GM11168 (cell line): ENCODE measurements around the gene PELI1.

Experiments
- in situ Hi-C: fragments of 300-500 bp; cut with MboI; formaldehyde crosslinking; loops from one replicate; pipeline ENCODE4 v1.12.0; 2022; ENCODE audit warnings: low sequenced_read_pairs; ENCODE audit not compliant: unreplicated experiment

Gene PELI1

GRCh38 chr2:64144057-64145013 is at the start of gene PELI1:
Gene PELI1 (minus strand): TSS chr2:64144420. CDS start chr2:64108310, 36,110 bp downstream.
- in situ Hi-C loops = no loop called here

DNA sequence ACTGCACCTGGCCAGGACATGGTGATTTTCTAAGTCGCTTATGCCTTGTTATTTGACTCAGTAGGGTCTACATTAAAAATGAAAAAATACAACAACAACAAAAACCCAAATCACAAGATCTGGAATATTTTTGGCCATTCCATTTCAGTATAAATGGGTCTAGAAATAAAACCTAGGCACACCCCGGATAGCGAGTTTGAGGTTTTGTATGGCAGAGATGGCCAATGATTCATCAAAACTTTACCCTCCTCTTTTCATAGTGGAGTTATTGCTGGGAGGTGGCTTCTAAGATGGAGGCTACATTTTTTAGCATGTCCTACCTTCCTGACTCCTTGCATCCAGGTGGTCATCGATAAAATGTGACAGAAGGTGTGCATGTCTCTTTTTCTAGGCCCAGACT is 49.3 kb upstream of the PELI1 start:
- in situ Hi-C loops = no loop called here

DNA sequence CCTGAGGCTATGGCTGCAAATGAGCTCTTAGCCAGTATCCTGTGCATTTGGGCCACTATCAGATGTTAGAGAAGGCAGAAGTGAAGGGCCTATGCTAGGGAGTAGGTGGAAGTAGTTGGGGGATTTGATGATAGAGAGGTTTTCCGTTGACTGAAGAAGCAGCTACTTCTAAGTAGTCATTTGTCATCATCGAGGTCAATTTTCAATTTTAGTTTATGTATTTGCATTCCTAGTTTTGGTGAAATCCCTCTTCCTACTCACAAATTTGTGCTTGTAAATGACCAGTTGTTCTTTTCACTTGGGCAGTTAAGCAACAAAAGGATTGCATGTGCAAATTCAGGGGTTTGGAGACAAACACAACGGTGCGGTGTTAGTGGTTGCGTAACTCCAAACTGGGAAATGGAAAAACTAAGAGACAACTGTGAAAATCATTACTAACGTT is 48.5 kb upstream of the PELI1 start:
- in situ Hi-C loops = no loop called here

- in situ Hi-C loops = no loop called here
Observed at GRCh38 chr2:64192125-64192479, 47.9 kb upstream of the PELI1 start.

GRCh38 chr2:64189586-64189985 is 45.4 kb upstream of the PELI1 start:
- in situ Hi-C loops = no loop called here

- in situ Hi-C loops = no loop called here
Observed at GRCh38 chr2:64189167-64189566, 44.9 kb upstream of the PELI1 start.

GRCh38 chr2:64186699-64187605 is 42.7 kb upstream of the PELI1 start:
- in situ Hi-C loops = no loop called here

- in situ Hi-C loops = no loop called here
Observed at GRCh38 chr2:64179582-64180321, 35.5 kb upstream of the PELI1 start.

GRCh38 chr2:64177315-64177714 is 33.1 kb upstream of the PELI1 start:
- in situ Hi-C loops = no loop called here

GRCh38 chr2:64175419-64176197 is 31.4 kb upstream of the PELI1 start:
- in situ Hi-C loops = no loop called here

- in situ Hi-C loops = no loop called here
Observed at GRCh38 chr2:64173156-64174135, 29.2 kb upstream of the PELI1 start.

GRCh38 chr2:64168756-64169155 is 24.5 kb upstream of the PELI1 start:
- in situ Hi-C loops = no loop called here

DNA sequence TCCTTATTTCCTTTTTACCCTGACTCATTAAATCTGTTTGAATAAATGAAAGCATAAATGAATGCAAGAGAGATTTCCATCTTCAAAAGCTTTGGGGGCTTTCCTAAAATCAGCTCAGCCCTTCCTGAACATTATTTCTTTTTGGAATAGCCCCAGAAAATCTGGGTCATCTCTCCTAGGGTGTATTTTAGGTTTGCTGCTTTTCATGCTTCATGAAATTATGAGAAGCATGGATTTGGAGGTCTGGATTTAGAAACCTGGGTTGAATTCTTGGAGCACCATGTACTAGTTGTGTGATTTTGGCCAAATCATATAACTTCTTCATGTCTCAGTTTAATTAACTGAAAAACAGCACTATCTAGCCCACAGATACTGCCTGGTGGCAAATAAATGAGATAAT is 24.0 kb upstream of the PELI1 start:
- in situ Hi-C loops = no loop called here

- in situ Hi-C loops = no loop called here
Observed at GRCh38 chr2:64166637-64167420, 22.6 kb upstream of the PELI1 start.

DNA sequence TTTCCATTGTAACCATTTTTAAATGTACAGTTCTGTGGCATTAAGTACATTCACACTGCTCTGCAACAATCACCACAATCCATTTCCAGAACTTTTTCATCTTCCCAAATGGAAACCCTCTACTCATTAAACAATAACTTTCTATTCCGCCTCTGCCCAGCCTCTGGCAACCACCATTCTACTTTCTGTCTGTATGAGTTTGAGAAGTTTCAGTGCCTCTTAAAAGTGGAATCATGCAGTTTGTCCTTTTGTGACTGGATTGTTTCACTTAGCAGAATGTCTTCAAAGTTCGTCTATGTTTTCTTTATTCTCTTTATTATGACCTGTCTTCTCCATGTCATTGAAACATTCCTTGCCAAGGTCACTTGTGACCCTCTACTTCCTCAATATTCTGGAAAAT is 22.0 kb upstream of the PELI1 start:
- in situ Hi-C loops = no loop called here

- in situ Hi-C loops = no loop called here
Observed at GRCh38 chr2:64165706-64166105, 21.5 kb upstream of the PELI1 start.

- in situ Hi-C loops = no loop called here
Observed at GRCh38 chr2:64164629-64165028, 20.4 kb upstream of the PELI1 start.

GRCh38 chr2:64162516-64162915 is 18.3 kb upstream of the PELI1 start:
- in situ Hi-C loops = no loop called here
